Ishikawa (cell line): ENCODE measurements around the gene APBB3.

Experiments used
- EP300 ChIP-seq: IDR thresholded peaks from 2 replicates; pipeline ENCODE4 v1.6.1; 2012; ENCODE audit warnings: borderline replicate concordance
- TF ChIP-seq, protein P1 (sequence below): IDR thresholded peaks from 2 replicates; pipeline ENCODE4 v1.6.1; 2012; ENCODE audit warnings: low read depth, mild to moderate bottlenecking

- TF ChIP-seq, protein P1, sequence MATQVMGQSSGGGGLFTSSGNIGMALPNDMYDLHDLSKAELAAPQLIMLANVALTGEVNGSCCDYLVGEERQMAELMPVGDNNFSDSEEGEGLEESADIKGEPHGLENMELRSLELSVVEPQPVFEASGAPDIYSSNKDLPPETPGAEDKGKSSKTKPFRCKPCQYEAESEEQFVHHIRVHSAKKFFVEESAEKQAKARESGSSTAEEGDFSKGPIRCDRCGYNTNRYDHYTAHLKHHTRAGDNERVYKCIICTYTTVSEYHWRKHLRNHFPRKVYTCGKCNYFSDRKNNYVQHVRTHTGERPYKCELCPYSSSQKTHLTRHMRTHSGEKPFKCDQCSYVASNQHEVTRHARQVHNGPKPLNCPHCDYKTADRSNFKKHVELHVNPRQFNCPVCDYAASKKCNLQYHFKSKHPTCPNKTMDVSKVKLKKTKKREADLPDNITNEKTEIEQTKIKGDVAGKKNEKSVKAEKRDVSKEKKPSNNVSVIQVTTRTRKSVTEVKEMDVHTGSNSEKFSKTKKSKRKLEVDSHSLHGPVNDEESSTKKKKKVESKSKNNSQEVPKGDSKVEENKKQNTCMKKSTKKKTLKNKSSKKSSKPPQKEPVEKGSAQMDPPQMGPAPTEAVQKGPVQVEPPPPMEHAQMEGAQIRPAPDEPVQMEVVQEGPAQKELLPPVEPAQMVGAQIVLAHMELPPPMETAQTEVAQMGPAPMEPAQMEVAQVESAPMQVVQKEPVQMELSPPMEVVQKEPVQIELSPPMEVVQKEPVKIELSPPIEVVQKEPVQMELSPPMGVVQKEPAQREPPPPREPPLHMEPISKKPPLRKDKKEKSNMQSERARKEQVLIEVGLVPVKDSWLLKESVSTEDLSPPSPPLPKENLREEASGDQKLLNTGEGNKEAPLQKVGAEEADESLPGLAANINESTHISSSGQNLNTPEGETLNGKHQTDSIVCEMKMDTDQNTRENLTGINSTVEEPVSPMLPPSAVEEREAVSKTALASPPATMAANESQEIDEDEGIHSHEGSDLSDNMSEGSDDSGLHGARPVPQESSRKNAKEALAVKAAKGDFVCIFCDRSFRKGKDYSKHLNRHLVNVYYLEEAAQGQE = no peak
- TF ChIP-seq EP300 = no peak
These were observed 19.4 kb downstream of the APBB3 start for GRCh38 chr5:140544986-140545385.
